Testis (tissue), 3 donors: ENCODE measurements around the gene KDM1A. TPM values are rescaled to one million over a fixed set of nuclear protein-coding genes. Genes with fewer than 3 reads are reported as not detected.

Experiments used
- DNase-seq: peaks from one replicate; pipeline ENCODE4 v3.0.0-alpha.2; 2019
- H3K27ac ChIP-seq, 2 donors: fragments of 200-600 bp; sonication (generic); one replicate each; pipeline ENCODE4 v1.5.1; 2019
- H3K27me3 ChIP-seq: fragments of 200-600 bp; sonication (generic); one replicate; pipeline ENCODE4 v1.5.1; 2019
- H3K36me3 ChIP-seq: fragments of 200-600 bp; sonication (generic); one replicate; pipeline ENCODE4 v1.5.1; 2017; ENCODE audit warnings: low read depth; ENCODE audit errors: missing control alignments
- H3K4me1 ChIP-seq: fragments of 200-600 bp; sonication (generic); one replicate; pipeline ENCODE4 v1.5.1; 2019
- H3K4me3 ChIP-seq, 2 donors: fragments of 200-600 bp; sonication (generic); one replicate each; pipeline ENCODE4 v1.5.1; 2017 to 2019
- H3K9me3 ChIP-seq: fragments of 200-600 bp; sonication (generic); one replicate; pipeline ENCODE4 v1.5.1; 2017
- CTCF ChIP-seq, 3 experiments: fragments of 450-650 bp in 2 of 3; fragments of 200-600 bp in 1 of 3; sonication (generic) in 1 of 3; IDR thresholded peaks; one replicate each; pipeline ENCODE4 v1.5.1; 2016 to 2019; ENCODE audit warnings: antibody characterized with exemption in 3 of 3, mild to moderate bottlenecking in 2 of 3, moderate library complexity in 1 of 3
- POLR2A ChIP-seq: fragments of 450-650 bp; IDR thresholded peaks from one replicate; pipeline ENCODE4 v1.6.1; 2017; ENCODE audit warnings: antibody characterized with exemption, mild to moderate bottlenecking, moderate library complexity
- WGBS, 2 donors: methylation state at CpG; one replicate each; pipeline ENCODE4 v1.1.5; 2018; 5-methylcytosine and 5-hydroxymethylcytosine counted together
- intact Hi-C: fragments of 100-400 bp; cut with DNase I; formaldehyde crosslinking; loops from one replicate; pipeline ENCODE4 v1.15.1; 2023; ENCODE audit warnings: low total_unique reads
- microRNA-seq, 2 donors: library from miRNA; unstranded; fragments of <30 nt; microRNA quantifications; one replicate each; pipeline ENCODE4, GENCODE V29; 2016; ENCODE audit warnings: borderline number of aligned reads in 2 of 2, borderline replicate concordance in 1 of 2
- polyA plus RNA-seq: library from polyadenylated mRNA; stranded (reverse); fragments of 350-450 nt; fragmentation: Illumina TruSeq; extraction: RNeasy Lipid Tissue Mini Kit (QIAGEN cat#74804); gene quantifications from one replicate; pipeline ENCODE4 v1.2.3, GENCODE V29; 2014; ENCODE audit warnings: low read depth, low replicate concordance; ENCODE audit not compliant: insufficient read depth
- small RNA-seq, 2 donors: library from RNA; depleted of rRNA; stranded (forward); fragments of <200 nt; gene quantifications; one replicate each; pipeline ENCODE3, GENCODE V24; 2016
- total RNA-seq, 2 donors: library from RNA; depleted of rRNA; stranded (reverse); fragments of >200 nt; gene quantifications; one replicate each; pipeline ENCODE4 v1.2.3, GENCODE V29; 2016

KDM1A gene
- total and polyA plus RNA-seq, 3 donors from 2014 or later = 131 to 238 (median 157) TPM

GRCh38 chr1:23129846-23130245 lies 110.6 kb downstream of the KDM1A start:
- no peaks in the 10 kb centered on the region for H3K27me3 ChIP-seq
- no peak for DNase-seq
- no peaks in the 10 kb centered on the region for H3K4me1 ChIP-seq
- TF ChIP-seq POLR2A (no peak), CTCF (IDR thresholded peaks at IDR 0.05) (no peak)
- H3K9me3 ChIP-seq = no peaks in the 10 kb centered on the region
- no peak overlapping the region for H3K4me3 ChIP-seq
- intact Hi-C loops = no loop called here
- no peak overlapping the region for H3K27ac ChIP-seq
- no peaks in the 10 kb centered on the region for H3K36me3 ChIP-seq

- H3K27me3 ChIP-seq = no peaks in the 10 kb centered on the region
- no peaks in the 10 kb centered on the region for H3K4me1 ChIP-seq
- no peak overlapping the region for H3K27ac ChIP-seq
- TF ChIP-seq CTCF (IDR thresholded peaks at IDR 0.05) = no peak
- intact Hi-C loops = no loop called here
- WGBS, 2 donors = 42 to 57% methylated on average over 1 of the region's 1 CpG
- no peaks in the 10 kb centered on the region for H3K36me3 ChIP-seq
- no peak overlapping the region for H3K4me3 ChIP-seq
- H3K9me3 ChIP-seq = no peaks in the 10 kb centered on the region
- no peak for DNase-seq
Measured at GRCh38 chr1:23132033-23132432, 112.8 kb downstream of the KDM1A start.

Small RNA genes within 50 kb of the gene (microRNA-seq; reads per million reads assigned to microRNA genes)
- 0 reads per million in 2 donors for gene MIR3115
- gene MIR4419A = 0 reads per million in 2 donors

Small RNA genes within 50 kb of the gene (small RNA-seq; reads per million reads assigned to genes)
- gene MIR3115 = 0 reads per million in 2 donors
- 0 reads per million in 2 donors for gene MIR4419A

Other genes starting within 250 kb of the KDM1A start
- gene LACTBL1, start 46.6 kb upstream of the KDM1A start, total RNA-seq = 1 to 10 TPM in 1 of 2 donors, under 1 TPM in 1; 0.50 to 1.6 TPM
- not detected for gene LACTBL1, start 46.6 kb upstream of the KDM1A start, polyA plus RNA-seq
- gene TEX46, start 3.6 kb upstream of the KDM1A start, total RNA-seq = 10 to 100 TPM; 13.8 to 39.9 TPM
- gene TEX46, start 3.6 kb upstream of the KDM1A start, polyA plus RNA-seq = 98.6 TPM
- 10 to 100 TPM; 20.3 to 36.2 TPM for gene LUZP1, start 149.4 kb downstream of the KDM1A start, total RNA-seq
- 14.4 TPM for gene LUZP1, start 149.4 kb downstream of the KDM1A start, polyA plus RNA-seq
- under 1 TPM in 1 of 2 donors, not detected in 1; 0.19 TPM for gene HTR1D, start 198.0 kb downstream of the KDM1A start, total RNA-seq
- 0.70 TPM for gene HTR1D, start 198.0 kb downstream of the KDM1A start, polyA plus RNA-seq